ENCODE data around the gene TMEM62. TPM values are rescaled to one million over a fixed set of nuclear protein-coding genes. Genes with fewer than 3 reads are reported as not detected.
A peak's percentile ranks its signal among the peaks of the same experiment; 100 is the strongest.
"Not testable (repeated sequence)": the region's sequence is repeated elsewhere in the genome, so short reads cannot be mapped to it uniquely, and the experiment has no call there.

TMEM62 gene
- total RNA-seq, 1 donor from 2014 or later: 5.1 TPM

DNA sequence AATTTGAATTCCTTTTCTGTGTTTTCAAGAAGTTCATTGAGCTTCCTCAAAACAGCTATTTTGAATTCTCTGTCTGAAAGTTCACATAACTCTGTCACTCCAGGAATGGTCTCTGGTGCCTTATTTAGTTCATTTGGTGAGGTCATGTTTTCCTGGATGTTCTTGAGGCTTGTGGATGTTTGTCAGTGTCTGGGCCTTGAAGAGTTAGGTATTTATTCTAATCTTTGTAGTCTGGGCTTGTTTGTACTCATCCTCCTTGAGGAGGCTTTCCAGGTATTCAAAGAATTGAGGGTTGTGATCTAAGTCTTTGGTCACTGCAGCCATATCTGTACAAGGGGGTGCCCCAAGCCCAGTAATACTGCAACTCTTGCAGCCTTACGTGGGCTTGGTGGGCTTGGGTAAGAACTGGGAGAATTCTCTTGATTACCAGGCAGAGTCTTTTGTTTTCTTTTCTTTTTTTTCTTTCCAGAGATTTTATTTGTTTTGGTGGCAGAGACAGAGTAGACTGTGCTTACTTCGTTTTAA is 32.5 kb downstream of the TMEM62 start:
- Mint-ChIP-seq H3K4me1 (ENCODE audit: unreplicated experiment) (no peaks in the 10 kb centered on the region), H3K27me3 (ENCODE audit: unreplicated experiment) (peaks cover 1% of the 10 kb centered on the region), H3K4me3 (ENCODE audit: unreplicated experiment) (no peak overlapping the region), H3K9me3 (ENCODE audit: unreplicated experiment) (no peaks in the 10 kb centered on the region), H3K36me3 (ENCODE audit: low read depth, unreplicated experiment) (peaks cover 19% of the 10 kb centered on the region), H3K27ac (ENCODE audit: unreplicated experiment) (no peak overlapping the region)
- DNase-seq (ENCODE audit: low spot score): no peak
- no peak for TF ChIP-seq CTCF (IDR thresholded peaks at IDR 0.05; ENCODE audit: unreplicated experiment)

DNA sequence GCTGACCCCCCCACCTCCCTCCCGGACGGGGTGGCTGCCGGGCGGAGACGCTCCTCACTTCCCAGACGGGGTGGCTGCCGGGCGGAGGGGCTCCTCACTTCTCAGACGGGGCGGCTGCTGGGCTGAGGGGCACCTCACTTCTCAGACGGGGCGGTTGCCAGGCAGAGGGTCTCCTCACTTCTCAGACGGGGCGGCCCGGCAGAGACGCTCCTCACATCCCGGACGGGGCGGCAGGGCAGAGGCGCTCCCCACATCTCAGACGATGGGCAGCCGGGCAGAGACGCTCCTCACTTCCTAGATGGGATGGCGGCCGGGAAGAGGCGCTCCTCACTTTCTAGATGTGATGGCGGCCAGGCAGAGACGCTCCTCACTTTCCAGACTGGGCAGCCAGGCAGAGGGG is 33.9 kb downstream of the TMEM62 start:
- not testable (repeated sequence) for H3K4me1 Mint-ChIP-seq (ENCODE audit: unreplicated experiment); DNase-seq (ENCODE audit: low spot score); H3K9me3 Mint-ChIP-seq (ENCODE audit: unreplicated experiment); H3K4me3 Mint-ChIP-seq (ENCODE audit: unreplicated experiment); H3K27ac Mint-ChIP-seq (ENCODE audit: unreplicated experiment); H3K27me3 Mint-ChIP-seq (ENCODE audit: unreplicated experiment)
- H3K36me3 Mint-ChIP-seq (ENCODE audit: low read depth, unreplicated experiment): peaks cover 23% of the 10 kb centered on the region

DNA sequence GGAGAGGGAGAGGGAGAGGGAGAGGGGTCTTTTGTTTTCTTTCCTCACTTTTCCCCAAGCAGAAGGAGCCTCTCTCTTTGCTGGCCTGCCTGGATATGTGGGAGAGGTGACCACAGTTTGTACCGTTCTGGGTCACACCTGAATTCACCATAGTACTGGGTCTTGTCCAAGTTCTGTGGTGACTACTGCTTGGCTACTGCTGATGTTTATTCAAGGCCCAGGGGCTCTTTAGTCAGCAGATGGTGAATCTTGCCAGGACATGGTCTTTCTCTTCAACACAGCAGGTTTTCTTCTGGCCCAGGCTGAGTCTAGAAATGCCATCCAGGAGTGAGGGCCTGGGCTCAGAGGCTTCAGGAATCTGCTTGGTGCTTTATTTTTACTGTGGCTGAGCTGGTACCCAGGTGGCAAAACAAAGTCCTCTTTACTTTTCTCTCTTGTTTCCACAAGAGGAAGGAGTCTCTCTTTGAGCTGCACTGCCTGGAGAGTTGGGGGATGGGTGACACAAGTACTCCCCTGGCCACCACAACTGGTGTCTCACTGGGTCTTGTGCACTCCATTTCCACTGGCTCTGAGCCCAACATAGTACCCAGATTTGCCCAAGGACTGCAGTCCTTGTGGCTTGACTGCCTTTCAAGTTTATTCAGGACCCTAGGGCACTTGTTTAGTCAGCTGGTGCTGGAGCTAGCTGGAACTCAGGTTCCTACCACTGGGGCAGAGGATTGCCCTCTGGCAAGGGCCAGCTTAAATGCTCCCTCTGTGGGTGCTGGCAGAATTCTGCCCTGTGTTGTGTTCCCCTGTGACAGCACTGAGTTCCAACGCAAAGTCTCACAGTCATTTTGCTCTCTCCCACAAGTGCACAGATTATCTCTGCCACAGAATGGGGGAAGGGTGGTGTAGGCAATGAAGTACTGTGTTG is 35.1 kb downstream of the TMEM62 start:
- no peak overlapping the region for H3K27ac Mint-ChIP-seq (ENCODE audit: unreplicated experiment)
- no peaks in the 10 kb centered on the region for H3K9me3 Mint-ChIP-seq (ENCODE audit: unreplicated experiment)
- H3K4me3 Mint-ChIP-seq (ENCODE audit: unreplicated experiment): peak overlapping the region; percentile 51
- H3K4me1 Mint-ChIP-seq (ENCODE audit: unreplicated experiment): no peaks in the 10 kb centered on the region
- TF ChIP-seq CTCF (IDR thresholded peaks at IDR 0.05; ENCODE audit: unreplicated experiment): no peak
- DNase-seq (ENCODE audit: low spot score): no peak
- H3K36me3 Mint-ChIP-seq (ENCODE audit: low read depth, unreplicated experiment): peaks cover 28% of the 10 kb centered on the region
- H3K27me3 Mint-ChIP-seq (ENCODE audit: unreplicated experiment): peaks cover 1% of the 10 kb centered on the region

DNA sequence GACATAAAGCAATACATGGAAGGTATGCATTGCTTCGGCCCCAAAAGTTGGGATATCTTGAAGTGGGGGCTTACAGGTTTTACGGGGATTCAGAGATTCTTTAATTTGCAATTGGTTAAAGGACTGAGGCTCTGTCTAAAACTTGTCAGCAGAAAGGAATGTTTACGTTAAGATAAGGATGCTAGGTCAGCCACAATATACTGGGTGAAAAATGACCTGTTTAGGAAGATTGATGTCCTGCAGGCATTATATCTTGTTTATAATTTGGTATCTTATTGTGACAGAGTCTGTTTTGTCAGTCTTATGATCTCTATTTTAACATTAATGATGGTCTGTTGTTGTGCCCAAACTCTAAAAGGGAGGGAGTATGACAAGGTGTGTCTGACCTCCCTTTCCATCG is 36.5 kb downstream of the TMEM62 start:
- no peaks in the 10 kb centered on the region for H3K4me1 Mint-ChIP-seq (ENCODE audit: unreplicated experiment)
- H3K9me3 Mint-ChIP-seq (ENCODE audit: unreplicated experiment): no peaks in the 10 kb centered on the region
- peaks cover 1% of the 10 kb centered on the region for H3K27me3 Mint-ChIP-seq (ENCODE audit: unreplicated experiment)
- no peak for DNase-seq (ENCODE audit: low spot score)
- no peak for TF ChIP-seq CTCF (IDR thresholded peaks at IDR 0.05; ENCODE audit: unreplicated experiment)
- no peak overlapping the region for H3K4me3 Mint-ChIP-seq (ENCODE audit: unreplicated experiment)
- H3K36me3 Mint-ChIP-seq (ENCODE audit: low read depth, unreplicated experiment): peaks cover 38% of the 10 kb centered on the region
- H3K27ac Mint-ChIP-seq (ENCODE audit: unreplicated experiment): no peak overlapping the region

- Mint-ChIP-seq H3K4me3 (ENCODE audit: unreplicated experiment) (peak overlapping the region; percentile 17), H3K36me3 (ENCODE audit: low read depth, unreplicated experiment) (peaks cover 29% of the 10 kb centered on the region)
- not testable (repeated sequence) for H3K4me1 Mint-ChIP-seq (ENCODE audit: unreplicated experiment); DNase-seq (ENCODE audit: low spot score); H3K27ac Mint-ChIP-seq (ENCODE audit: unreplicated experiment); H3K9me3 Mint-ChIP-seq (ENCODE audit: unreplicated experiment); H3K27me3 Mint-ChIP-seq (ENCODE audit: unreplicated experiment)
Observed at GRCh38 chr15:43175656-43176309, 42.4 kb downstream of the TMEM62 start.

DNA sequence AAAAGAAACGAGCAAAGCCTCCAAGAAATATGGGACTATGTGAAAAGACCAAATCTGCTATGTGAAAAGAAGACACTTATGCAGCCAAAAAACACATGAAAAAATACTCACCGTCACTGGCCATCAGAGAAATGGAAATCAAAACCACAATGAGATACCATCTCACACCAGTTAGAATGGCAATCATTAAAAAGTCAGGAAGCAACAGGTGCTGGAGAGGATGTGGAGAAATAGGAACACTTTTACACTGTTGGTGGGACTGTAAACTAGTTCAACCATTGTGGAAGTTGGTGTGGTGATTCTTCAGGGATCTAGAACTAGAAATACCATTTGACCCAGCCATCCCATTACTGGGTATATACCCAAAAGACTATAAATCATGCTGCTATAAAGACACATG is 43.8 kb downstream of the TMEM62 start:
- H3K27ac Mint-ChIP-seq (ENCODE audit: unreplicated experiment); DNase-seq (ENCODE audit: low spot score); H3K27me3 Mint-ChIP-seq (ENCODE audit: unreplicated experiment); H3K4me3 Mint-ChIP-seq (ENCODE audit: unreplicated experiment); H3K4me1 Mint-ChIP-seq (ENCODE audit: unreplicated experiment); H3K9me3 Mint-ChIP-seq (ENCODE audit: unreplicated experiment): not testable (repeated sequence)
- H3K36me3 Mint-ChIP-seq (ENCODE audit: low read depth, unreplicated experiment): peaks cover 24% of the 10 kb centered on the region

All from endothelial cell (in vitro differentiated cells).